B cell (primary cell): ENCODE data around the gene SOHLH1. TPM values are rescaled to one million over a fixed set of nuclear protein-coding genes. Genes with fewer than 3 reads are reported as not detected.

ENCODE experiments used
- ATAC-seq: fragments of 200-7000 bp; cut with Tn5 transposase; one replicate; pipeline ENCODE4 v1.10.0; 2021; ENCODE audit warnings: low read depth, mild to moderate bottlenecking, moderate number of reproducible peaks, moderate library complexity
- CTCF ChIA-PET: fragments of 350-600 bp; sonication (Branson Sonifier 250); formaldehyde crosslinking; loops from one replicate; lab custom pipeline; 2021; ENCODE audit warnings: antibody characterized with exemption, inconsistent platforms; lab: Charles Lee
- POLR2A ChIA-PET: fragments of 350-600 bp; sonication (Branson Sonifier 250); formaldehyde crosslinking; loops from one replicate; lab custom pipeline; 2021; ENCODE audit warnings: antibody characterized with exemption; lab: Charles Lee
- DNase-seq: peaks from one replicate; pipeline ENCODE4 v3.0.0; 2013
- H2AFZ ChIP-seq: 2 replicates; pipeline ENCODE4 v1.6.1; 2012; ENCODE audit warnings: mild to moderate bottlenecking, low read depth, low read length; ENCODE audit not compliant: insufficient read depth, poor library complexity, severe bottlenecking
- H3K27ac ChIP-seq, 2 donors: 1 replicate in 1 of 2; 2 replicates in 1 of 2; pipeline ENCODE4 v1.5.1; 2012 to 2013; ENCODE audit warnings: low read length in 2 of 2, mild to moderate bottlenecking in 2 of 2, moderate library complexity in 1 of 2
- H3K27me3 ChIP-seq, 4 experiments: fragments of 200-600 bp in 1 of 4; sonication (generic) in 1 of 4; replicated peaks in 1 of 4; 1 replicate in 2 of 4; 2 replicates in 2 of 4; pipeline versions ENCODE4 v1.6.1 to v1.7.0; 2013 to 2016; ENCODE audit warnings: low read length in 3 of 4, mild to moderate bottlenecking in 2 of 4, mixed read lengths in 1 of 4, moderate library complexity in 1 of 4; ENCODE audit not compliant: insufficient read depth in 4 of 4, control insufficient read depth in 3 of 4; ENCODE audit errors: control extremely low read depth in 1 of 4
- H3K36me3 ChIP-seq, 2 experiments: replicated peaks in 1 of 2; 1 replicate in 1 of 2; 2 replicates in 1 of 2; pipeline versions ENCODE4 v1.6.1 to v1.7.1; 2013; ENCODE audit warnings: low read length in 1 of 2; ENCODE audit not compliant: insufficient read depth in 2 of 2, control insufficient read depth in 1 of 2; ENCODE audit errors: control extremely low read depth in 1 of 2, extremely low read depth in 1 of 2
- H3K4me1 ChIP-seq, 2 donors: fragments of 200-600 bp in 1 of 2; sonication (generic) in 1 of 2; 1 replicate in 1 of 2; 2 replicates in 1 of 2; pipeline versions ENCODE4 v1.5.1 to v1.6.1; 2013 to 2017; ENCODE audit warnings: low read length in 2 of 2; ENCODE audit not compliant: control insufficient read depth in 2 of 2, insufficient read depth in 2 of 2
- H3K4me2 ChIP-seq: replicated peaks from 2 replicates; pipeline ENCODE3; 2012; ENCODE audit warnings: mild to moderate bottlenecking, low read depth, low read length; ENCODE audit not compliant: poor library complexity, severe bottlenecking
- H3K4me3 ChIP-seq, 5 experiments: fragments of 200-600 bp in 1 of 5; sonication (generic) in 1 of 5; 1 replicate in 3 of 5; 2 replicates in 2 of 5; pipeline versions ENCODE4 v1.5.1 to v1.7.0; 2011 to 2016; ENCODE audit warnings: low read length in 4 of 5, mild to moderate bottlenecking in 4 of 5, low read depth in 2 of 5, control low read depth in 1 of 5, moderate library complexity in 1 of 5; ENCODE audit not compliant: insufficient read depth in 1 of 5; ENCODE audit errors: control extremely low read depth in 1 of 5, extremely low read depth in 1 of 5
- H3K79me2 ChIP-seq: fragments of 200-600 bp; sonication (generic); one replicate; pipeline ENCODE4 v1.6.0; 2016; ENCODE audit warnings: low read length; ENCODE audit not compliant: control insufficient read depth, insufficient read depth
- H3K9ac ChIP-seq: fragments of 200-600 bp; sonication (generic); 2 replicates; pipeline ENCODE4 v1.6.1; 2017; ENCODE audit warnings: mild to moderate bottlenecking, low read length, moderate library complexity
- H3K9me3 ChIP-seq, 3 donors: one replicate each; pipeline versions ENCODE4 v1.6.1 to v1.7.1; 2013; ENCODE audit warnings: low read length in 2 of 3; ENCODE audit not compliant: control insufficient read depth in 2 of 3, insufficient read depth in 1 of 3; ENCODE audit errors: control extremely low read depth in 1 of 3
- H4K20me1 ChIP-seq: 2 replicates; pipeline ENCODE4 v1.6.0; 2012; ENCODE audit warnings: mild to moderate bottlenecking, low read length; ENCODE audit not compliant: insufficient read depth, control insufficient read depth, poor library complexity, severe bottlenecking
- H3K27ac Mint-ChIP-seq: one replicate; pipeline ENCODE4 v1.8.0; 2021; ENCODE audit warnings: mixed read lengths
- H3K27me3 Mint-ChIP-seq: one replicate; pipeline ENCODE4 v1.8.0; 2021; ENCODE audit warnings: mixed read lengths
- H3K4me1 Mint-ChIP-seq: one replicate; pipeline ENCODE4 v1.8.0; 2021; ENCODE audit warnings: mixed read lengths
- H3K4me3 Mint-ChIP-seq: one replicate; pipeline ENCODE4 v1.8.0; 2021; ENCODE audit warnings: mixed read lengths
- H3K9me3 Mint-ChIP-seq: one replicate; pipeline ENCODE4 v1.8.0; 2022; ENCODE audit warnings: mixed read lengths; ENCODE audit not compliant: insufficient read depth
- EZH2 ChIP-seq: IDR thresholded peaks from 2 replicates; pipeline ENCODE4 v1.6.1; 2012; ENCODE audit warnings: borderline replicate concordance, low read depth, mild to moderate bottlenecking, moderate library complexity, low read length; ENCODE audit not compliant: insufficient read depth, poor library complexity, severe bottlenecking
- WGBS: methylation state at CpG from one replicate; pipeline ENCODE4 v1.1.5; 2013; ENCODE audit warnings: missing lambda C conversion rate; ENCODE audit not compliant: insufficient coverage; 5-methylcytosine and 5-hydroxymethylcytosine counted together
- intact Hi-C: fragments of 100-400 bp; cut with micrococcal nuclease; formaldehyde crosslinking; loops from one replicate; pipeline ENCODE4 v1.10.0; 2022
- polyA plus RNA-seq: library from polyadenylated mRNA; depleted of rRNA; stranded (reverse); fragments of >200 nt; gene quantifications from 2 replicates; pipeline ENCODE4 v1.2.3, GENCODE V29; 2012
- total RNA-seq, 2 donors: library from RNA; stranded (reverse); fragments of 120-200 nt in 1 of 2; gene quantifications; 1 replicate in 1 of 2; 2 replicates in 1 of 2; pipeline versions ENCODE4 v1.2.3 to v1.2.4, GENCODE V29; 2013 to 2022
- TF ChIP-seq, protein P1 (sequence below): fragments of 200-600 bp; IDR thresholded peaks from one replicate; pipeline ENCODE4 v1.8.0; 2022; ENCODE audit warnings: antibody characterized with exemption, mild to moderate bottlenecking

Gene SOHLH1
- total and polyA plus RNA-seq, 2 donors (not counting 1 experiment from before 2014, with no cell fraction given), result not detected

DNA sequence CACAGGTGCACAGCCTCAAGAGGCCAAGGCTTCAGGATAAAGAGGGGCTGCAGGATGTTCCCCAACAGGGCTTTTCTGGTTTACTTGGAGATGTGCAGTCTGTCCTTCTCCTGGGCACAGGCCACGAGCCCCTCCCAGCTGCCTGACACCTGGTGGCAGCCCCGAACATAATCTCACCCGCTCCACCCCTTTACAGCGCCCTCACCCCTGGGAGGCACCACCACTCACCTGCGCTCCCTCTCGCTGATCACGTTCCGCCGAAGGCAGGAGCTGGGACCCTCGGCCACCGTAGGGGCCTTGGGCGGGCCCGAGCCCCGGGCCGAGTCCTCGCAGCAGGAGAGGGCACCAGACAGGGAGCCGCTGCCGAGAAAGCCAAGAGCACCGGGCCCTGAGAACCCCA, 514 bp downstream of the SOHLH1 start:
- H3K4me2 ChIP-seq, result no peak overlapping the region
- H3K4me3 ChIP-seq, result no peak overlapping the region
- no peaks in the 10 kb centered on the region for H3K79me2 ChIP-seq
- Mint-ChIP-seq H3K27ac (no peak overlapping the region), H3K4me1 (no peaks in the 10 kb centered on the region), H3K9me3 (no peaks in the 10 kb centered on the region), H3K27me3 (no peaks in the 10 kb centered on the region), H3K4me3 (no peak overlapping the region)
- TF ChIP-seq EZH2, result no peak
- TF ChIP-seq, protein P1, sequence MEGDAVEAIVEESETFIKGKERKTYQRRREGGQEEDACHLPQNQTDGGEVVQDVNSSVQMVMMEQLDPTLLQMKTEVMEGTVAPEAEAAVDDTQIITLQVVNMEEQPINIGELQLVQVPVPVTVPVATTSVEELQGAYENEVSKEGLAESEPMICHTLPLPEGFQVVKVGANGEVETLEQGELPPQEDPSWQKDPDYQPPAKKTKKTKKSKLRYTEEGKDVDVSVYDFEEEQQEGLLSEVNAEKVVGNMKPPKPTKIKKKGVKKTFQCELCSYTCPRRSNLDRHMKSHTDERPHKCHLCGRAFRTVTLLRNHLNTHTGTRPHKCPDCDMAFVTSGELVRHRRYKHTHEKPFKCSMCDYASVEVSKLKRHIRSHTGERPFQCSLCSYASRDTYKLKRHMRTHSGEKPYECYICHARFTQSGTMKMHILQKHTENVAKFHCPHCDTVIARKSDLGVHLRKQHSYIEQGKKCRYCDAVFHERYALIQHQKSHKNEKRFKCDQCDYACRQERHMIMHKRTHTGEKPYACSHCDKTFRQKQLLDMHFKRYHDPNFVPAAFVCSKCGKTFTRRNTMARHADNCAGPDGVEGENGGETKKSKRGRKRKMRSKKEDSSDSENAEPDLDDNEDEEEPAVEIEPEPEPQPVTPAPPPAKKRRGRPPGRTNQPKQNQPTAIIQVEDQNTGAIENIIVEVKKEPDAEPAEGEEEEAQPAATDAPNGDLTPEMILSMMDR, result no peak
- peaks cover 6 to 7% of the 10 kb centered on the region in 2 donors for H3K4me1 ChIP-seq
- H4K20me1 ChIP-seq, result no peaks in the 10 kb centered on the region
- no peak for ATAC-seq
- WGBS, result 65% methylated on average over 19 of the region's 19 CpGs
- peaks cover 0 to 11% (median 0%) of the 10 kb centered on the region in 4 experiments for H3K27me3 ChIP-seq
- H2AFZ ChIP-seq, result no peak overlapping the region
- no peak overlapping the region for H3K27ac ChIP-seq
- H3K9me3 ChIP-seq, result no peaks in the 10 kb centered on the region
- DNase-seq, result no peak
- CTCF ChIA-PET, result no interaction called here
- intact Hi-C loops, result no loop called here
- H3K9ac ChIP-seq, result no peak overlapping the region
- POLR2A ChIA-PET, result no interaction called here
- no peaks in the 10 kb centered on the region for H3K36me3 ChIP-seq

DNA sequence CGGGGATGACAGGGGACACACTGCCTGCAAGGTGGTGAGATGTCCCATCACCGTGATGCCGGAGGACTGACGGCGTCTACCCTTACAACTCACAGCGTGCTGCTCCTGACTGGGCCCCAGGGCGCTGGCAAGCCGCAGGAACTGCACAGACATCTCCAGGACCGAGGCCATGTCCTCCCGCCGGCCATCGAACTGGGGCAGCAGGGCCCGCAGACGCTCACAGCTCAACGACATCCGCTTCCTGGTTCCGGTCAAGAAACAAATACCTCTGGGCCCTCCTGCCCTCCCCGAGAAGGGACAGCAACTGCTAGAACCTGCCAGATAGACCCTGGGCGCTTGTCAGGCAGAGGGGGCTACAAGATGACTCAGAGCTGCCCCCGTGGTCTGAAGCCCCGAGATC, 1.0 kb downstream of the SOHLH1 start:
- no peak for ATAC-seq

More for the DNA sequence above, 1.0 kb downstream of the SOHLH1 start:
- Mint-ChIP-seq H3K4me1 (no peaks in the 10 kb centered on the region), H3K9me3 (no peaks in the 10 kb centered on the region), H3K27ac (no peak overlapping the region), H3K27me3 (no peaks in the 10 kb centered on the region), H3K4me3 (no peak overlapping the region)
- Histone ChIP-seq H3K4me2 (no peak overlapping the region), H3K79me2 (no peaks in the 10 kb centered on the region), H2AFZ (no peak overlapping the region), H3K27me3 (peaks cover 0 to 11% (median 0%) of the 10 kb centered on the region in 4 experiments), H3K36me3 (no peaks in the 10 kb centered on the region), H3K9me3 (no peaks in the 10 kb centered on the region), H3K4me1 (peaks cover 6 to 7% of the 10 kb centered on the region in 2 donors), H3K4me3 (no peak overlapping the region), H3K9ac (no peak overlapping the region), H3K27ac (no peak overlapping the region), H4K20me1 (no peaks in the 10 kb centered on the region)
- CTCF ChIA-PET, result no interaction called here
- no peak for DNase-seq
- intact Hi-C loops, result no loop called here
- 76% methylated on average over 21 of the region's 21 CpGs for WGBS
- no peak for TF ChIP-seq EZH2
- TF ChIP-seq, protein P1, result no peak
- POLR2A ChIA-PET, result no interaction called here
